ENCODE results near the gene LENG1.

DNA sequence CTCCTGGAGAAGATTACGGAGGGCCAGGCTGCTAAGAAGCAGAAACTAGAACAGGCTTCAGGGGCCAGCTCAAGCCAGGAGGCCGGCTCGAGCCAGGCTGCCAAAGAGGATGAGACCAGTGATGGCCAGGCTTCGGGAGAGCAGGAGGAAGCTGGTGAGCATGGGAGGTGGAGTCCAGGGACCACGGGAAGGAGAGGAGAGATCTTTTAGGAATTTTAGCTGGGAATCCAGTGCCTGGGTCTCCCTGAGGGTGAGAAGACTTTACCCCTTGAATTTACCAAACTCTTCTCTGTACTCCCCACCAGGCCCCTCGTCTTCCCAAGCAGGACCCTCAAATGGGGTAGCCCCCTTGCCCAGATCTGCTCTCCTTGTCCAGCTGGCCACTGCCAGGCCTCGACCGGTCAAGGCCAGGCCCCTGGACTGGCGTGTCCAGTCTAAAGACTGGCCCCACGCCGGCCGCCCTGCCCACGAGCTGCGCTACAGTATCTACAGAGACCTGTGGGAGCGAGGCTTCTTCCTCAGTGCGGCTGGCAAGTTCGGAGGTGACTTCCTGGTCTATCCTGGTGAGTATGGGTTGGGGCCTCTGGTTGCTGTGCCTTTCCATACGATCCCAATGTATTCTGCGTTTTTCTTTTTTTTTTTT is 32.4 kb upstream of the LENG1 start:
- no peak for TF ChIP-seq CTCF (IDR thresholded peaks at IDR 0.05; ENCODE audit: insufficient read depth, low read length, poor library complexity, severe bottlenecking)
- no peak for TF ChIP-seq EZH2phosphoT487 (conservative IDR thresholded peaks at IDR 0.05; ENCODE audit: low read length)
